Thyroid gland (tissue), 4 donors: Measurements from ENCODE around the gene UBASH3A. TPM values are rescaled to one million over a fixed set of nuclear protein-coding genes. Genes with fewer than 3 reads are reported as not detected.

Source experiments
- DNase-seq, 2 donors: peaks; one replicate each; pipeline ENCODE4 v3.0.0-alpha.2; 2019
- H3K27ac ChIP-seq, 3 donors: fragments of 200-600 bp; sonication (generic); 1 replicate in 2 of 3; 2 replicates in 1 of 3; pipeline ENCODE4 v1.5.1; 2016 to 2019; ENCODE audit warnings: mild to moderate bottlenecking in 1 of 3, moderate library complexity in 1 of 3
- H3K27me3 ChIP-seq: fragments of 200-600 bp; sonication (generic); one replicate; pipeline ENCODE4 v1.5.1; 2019
- H3K36me3 ChIP-seq, 2 donors: fragments of 200-600 bp; sonication (generic); one replicate each; pipeline ENCODE4 v1.5.1; 2016 to 2019
- H3K4me1 ChIP-seq, 2 donors: fragments of 200-600 bp; sonication (generic); one replicate each; pipeline ENCODE4 v1.5.1; 2017 to 2019
- H3K4me3 ChIP-seq, 3 donors: fragments of 200-600 bp; sonication (generic); replicated peaks in 1 of 3; 1 replicate in 2 of 3; 2 replicates in 1 of 3; pipeline ENCODE4 v1.5.1; 2016; ENCODE audit warnings: mild to moderate bottlenecking in 1 of 3
- H3K9me3 ChIP-seq: fragments of 200-600 bp; sonication (generic); one replicate; pipeline ENCODE4 v1.5.1; 2017
- CTCF ChIP-seq, 6 experiments: fragments of 200-600 bp in 3 of 6; fragments of 450-650 bp in 3 of 6; sonication (generic) in 3 of 6; IDR thresholded peaks; one replicate each; pipeline ENCODE4 v1.5.1; 2016 to 2019; ENCODE audit warnings: antibody characterized with exemption in 6 of 6, mild to moderate bottlenecking in 2 of 6, inconsistent platforms in 1 of 6, moderate library complexity in 1 of 6
- POLR2A ChIP-seq, 2 donors: fragments of 450-650 bp; IDR thresholded peaks; one replicate each; pipeline ENCODE4 v1.6.1; 2017; ENCODE audit warnings: antibody characterized with exemption in 2 of 2, mild to moderate bottlenecking in 2 of 2, moderate library complexity in 1 of 2
- WGBS, 2 donors: methylation state at CpG; one replicate each; pipeline ENCODE4 v1.1.5; 2017; 5-methylcytosine and 5-hydroxymethylcytosine counted together
- intact Hi-C: fragments of 100-400 bp; cut with DNase I; formaldehyde crosslinking; loops from one replicate; pipeline ENCODE4 v1.15.1; 2023
- total RNA-seq, 4 donors: library from RNA; depleted of rRNA; stranded (reverse); fragments of >200 nt; gene quantifications; one replicate each; pipeline ENCODE4 v1.2.3, GENCODE V29; 2016

Gene UBASH3A
- total RNA-seq, 4 donors from 2014 or later: 0.54 to 1.3 (median 0.81) TPM; not detected in 1

- DNase-seq: no peak
- no peak for TF ChIP-seq POLR2A (IDR thresholded peaks at IDR 0.05)
- no peak for TF ChIP-seq CTCF (IDR thresholded peaks at IDR 0.05)
- no peaks in the 10 kb centered on the region for H3K9me3 ChIP-seq
- H3K36me3 ChIP-seq: no peaks in the 10 kb centered on the region
- H3K27me3 ChIP-seq: no peaks in the 10 kb centered on the region
- H3K27ac ChIP-seq: no peak overlapping the region
- WGBS, 2 donors: 51 to 63% methylated on average over 2 of the region's 2 CpGs
- peaks cover 18 to 19% of the 10 kb centered on the region in 2 donors for H3K4me1 ChIP-seq
- intact Hi-C loops: no loop called here
- no peak overlapping the region for H3K4me3 ChIP-seq
Measured at GRCh38 chr21:42390696-42391095, 13.0 kb upstream of the UBASH3A start.

DNA sequence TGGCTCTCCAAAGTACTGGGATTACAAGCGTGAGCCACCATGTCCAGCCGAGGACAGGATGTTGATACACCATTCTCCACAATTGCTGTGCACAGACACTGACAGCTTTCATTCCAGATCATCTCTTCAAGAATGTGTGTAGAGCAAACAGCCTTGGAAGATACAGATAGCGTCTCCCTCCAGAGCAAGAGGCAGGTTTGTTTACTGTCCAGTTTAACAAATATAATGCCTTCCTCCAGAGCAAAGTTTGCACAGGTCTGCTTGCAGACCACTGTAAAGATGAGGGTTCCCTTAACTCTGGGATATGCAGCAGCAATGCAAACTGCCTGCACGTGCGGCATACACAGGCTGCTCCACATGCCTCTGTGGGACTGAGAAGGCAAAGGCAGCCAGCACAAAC, 12.4 kb upstream of the UBASH3A start:
- no peak for DNase-seq
- WGBS, 2 donors: 94% methylated on average over 3 to 5 of the region's 5 CpGs

DNA sequence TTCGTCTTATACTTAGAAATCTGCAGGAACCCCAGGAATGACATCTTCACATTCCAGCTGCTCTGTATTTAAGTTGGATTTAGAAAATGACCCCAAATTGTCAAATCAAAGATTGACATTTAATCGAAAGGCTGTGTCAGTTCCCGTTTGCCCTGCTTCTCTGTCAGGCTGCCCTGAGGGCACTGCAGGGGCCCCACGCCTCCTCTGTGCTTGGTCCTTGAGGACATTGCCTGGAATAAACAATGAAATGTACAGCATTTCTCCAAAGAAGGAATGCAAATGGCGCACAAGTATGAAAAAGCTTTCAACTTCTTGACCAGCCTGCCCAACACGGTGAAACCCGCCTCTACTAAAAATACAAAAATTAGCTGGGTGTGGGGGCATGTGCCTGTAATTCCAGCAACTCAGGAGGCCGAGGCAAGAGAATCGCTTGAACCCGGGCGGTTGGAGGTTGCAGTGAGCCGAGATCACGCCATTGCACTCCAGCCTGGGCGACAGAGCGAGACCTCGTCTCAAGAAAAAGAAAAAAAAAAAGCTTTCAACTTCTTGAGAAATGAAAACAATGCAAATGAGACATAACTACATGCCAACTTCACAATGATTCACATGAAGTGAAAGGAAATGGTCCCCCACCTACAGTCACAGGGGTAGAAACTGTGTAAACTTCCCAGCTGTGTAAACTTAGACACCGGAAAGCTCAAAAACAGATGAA, 10.8 kb upstream of the UBASH3A start:
- Histone ChIP-seq H3K4me1 (peaks cover 18 to 19% of the 10 kb centered on the region in 2 donors), H3K27me3 (no peaks in the 10 kb centered on the region), H3K4me3 (no peak overlapping the region), H3K9me3 (no peaks in the 10 kb centered on the region), H3K36me3 (no peaks in the 10 kb centered on the region), H3K27ac (no peak overlapping the region)
- DNase-seq: no peak
- intact Hi-C loops: no loop called here
- WGBS, 2 donors: 72 to 77% methylated on average over 17 of the region's 17 CpGs
- TF ChIP-seq CTCF (IDR thresholded peaks at IDR 0.05): no peak
- no peak for TF ChIP-seq POLR2A (IDR thresholded peaks at IDR 0.05)

More for the DNA sequence above, 12.4 kb upstream of the UBASH3A start:
- TF ChIP-seq POLR2A (IDR thresholded peaks at IDR 0.05) (no peak), CTCF (IDR thresholded peaks at IDR 0.05) (no peak)
- no peaks in the 10 kb centered on the region for H3K9me3 ChIP-seq
- no peaks in the 10 kb centered on the region for H3K27me3 ChIP-seq
- intact Hi-C loops: no loop called here
- H3K27ac ChIP-seq: no peak overlapping the region
- H3K4me1 ChIP-seq: peaks cover 18 to 19% of the 10 kb centered on the region in 2 donors
- H3K36me3 ChIP-seq: no peaks in the 10 kb centered on the region
- no peak overlapping the region for H3K4me3 ChIP-seq

- 75 to 77% methylated on average over 8 of the region's 8 CpGs for WGBS, 2 donors
- intact Hi-C loops: no loop called here
Measured at GRCh38 chr21:42393443-42393950, 10.2 kb upstream of the UBASH3A start.

More at GRCh38 chr21:42393443-42393950, 10.2 kb upstream of the UBASH3A start:
- H3K27ac ChIP-seq: no peak overlapping the region
- no peak overlapping the region for H3K4me3 ChIP-seq
- H3K27me3 ChIP-seq: no peaks in the 10 kb centered on the region
- peaks cover 18 to 19% of the 10 kb centered on the region in 2 donors for H3K4me1 ChIP-seq
- no peaks in the 10 kb centered on the region for H3K36me3 ChIP-seq
- DNase-seq: no peak
- TF ChIP-seq CTCF (IDR thresholded peaks at IDR 0.05): no peak
- no peak for TF ChIP-seq POLR2A (IDR thresholded peaks at IDR 0.05)
- H3K9me3 ChIP-seq: no peaks in the 10 kb centered on the region
